HepG2 (cell line): ENCODE results near the gene FAF1. TPM values are rescaled to one million over a fixed set of nuclear protein-coding genes. Genes with fewer than 3 reads are reported as not detected.

ENCODE experiments used
- DRAP1 ChIP-seq: IDR thresholded peaks from 2 replicates; pipeline ENCODE4 v1.6.1; 2016; ENCODE audit warnings: missing genetic modification reagents, missing compliant biosample characterization
- GABPA ChIP-seq, 2 experiments: IDR thresholded peaks; 2 replicates each; pipeline ENCODE4 v1.6.1; 2011 to 2016; ENCODE audit warnings: low read depth in 2 of 2, low read length in 1 of 2, missing biosample characterization in 1 of 2, missing genetic modification characterization in 1 of 2
- HMG20B ChIP-seq: conservative IDR thresholded peaks from 2 replicates; pipeline ENCODE4 v1.6.1; 2016; ENCODE audit warnings: missing genetic modification reagents, missing compliant biosample characterization
- NCOR1 ChIP-seq: fragments of 200-600 bp; sonication (generic); IDR thresholded peaks from 2 replicates; pipeline ENCODE4 v1.7.0; 2017; ENCODE audit warnings: antibody characterized with exemption, low read length, borderline replicate concordance
- PATZ1 ChIP-seq: sonication (generic); formaldehyde crosslinking; IDR thresholded peaks from 2 replicates; pipeline ENCODE4 v1.4.0; 2020; ENCODE audit warnings: missing genetic modification reagents
- RXRA ChIP-seq: sonication (generic); formaldehyde crosslinking; IDR thresholded peaks from 2 replicates; pipeline ENCODE4 v1.5.1; 2020; ENCODE audit warnings: missing genetic modification reagents
- SMAD3 ChIP-seq: sonication (generic); formaldehyde crosslinking; IDR thresholded peaks from 2 replicates; pipeline ENCODE4 v1.4.0; 2020; ENCODE audit warnings: missing genetic modification reagents
- TCF7L2 ChIP-seq: IDR thresholded peaks from 2 replicates; pipeline ENCODE4 v1.6.1; 2011; ENCODE audit warnings: mild to moderate bottlenecking, low read depth, low read length, moderate library complexity
- THRA ChIP-seq: sonication (generic); formaldehyde crosslinking; IDR thresholded peaks from 2 replicates; pipeline ENCODE4 v1.4.0; 2020; ENCODE audit warnings: missing genetic modification reagents, borderline replicate concordance
- ZBTB40 ChIP-seq, 2 experiments: fragments of 450-650 bp in 1 of 2; sonication (generic) in 1 of 2; formaldehyde crosslinking in 1 of 2; IDR thresholded peaks; 2 replicates each; pipeline versions ENCODE4 v1.6.1 to v1.8.0; 2016 to 2022; ENCODE audit warnings: antibody characterized with exemption in 1 of 2, mild to moderate bottlenecking in 1 of 2, missing genetic modification reagents in 1 of 2
- ZNF432 ChIP-seq: sonication (generic); formaldehyde crosslinking; IDR thresholded peaks from 2 replicates; pipeline ENCODE4 v1.5.0; 2020; ENCODE audit warnings: missing genetic modification reagents, mild to moderate bottlenecking, borderline replicate concordance
- ZSCAN9 ChIP-seq: IDR thresholded peaks from 2 replicates; pipeline ENCODE4 v1.6.1; 2016; ENCODE audit warnings: borderline replicate concordance
- polyA plus RNA-seq, 8 experiments: library from polyadenylated mRNA; depleted of rRNA in 3 of 8; stranded (reverse) in 7 of 8; unstranded in 1 of 8; fragments of >200 nt; fragmentation: Illumina TruSeq in 4 of 8; extraction: Trizol in 4 of 8; gene quantifications; 2 replicates each; pipeline versions ENCODE4 v1.2.1 to v1.2.3, GENCODE V29; 2011 to 2016; ENCODE audit warnings: low read depth in 4 of 8, missing spikeins in 1 of 8, mixed read lengths in 1 of 8; ENCODE audit not compliant: insufficient read depth in 1 of 8
- total RNA-seq, 5 experiments: library from RNA; depleted of rRNA; stranded (reverse); fragments of >200 nt; fragmentation: Illumina TruSeq; extraction: Trizol; gene quantifications; 2 replicates each; pipeline ENCODE4 v1.2.3, GENCODE V29; 2016; ENCODE audit warnings: low read depth in 1 of 5

FAF1 gene
- total and polyA plus RNA-seq, 2 of the 13 experiments (the other 11 are each of a cell fraction or from before 2014, with no cell fraction given): 19.4 to 63.3 TPM

GRCh38 chr1:50959913-50960844 is at the start of gene FAF1 (continued):
- TF ChIP-seq ZBTB40 (IDR thresholded peaks at IDR 0.05): no peak
- 0 out of 2 replicates have a peak, but pooled peaks have one; percentile 13 for TF ChIP-seq ZBTB40 (CRISPR knock-in tag; IDR thresholded peaks at IDR 0.05)
- peak; percentile 37; the same call in 1 of the 2 replicates for TF ChIP-seq RXRA
- peak; percentile 54 for TF ChIP-seq DRAP1 (CRISPR knock-in tag)
- TF ChIP-seq THRA (CRISPR knock-in tag): peak; percentile 77
- peak; percentile 54; the same call in 1 of the 2 replicates for TF ChIP-seq PATZ1 (CRISPR knock-in tag)
- peak; percentile 2; the same call in 1 of the 2 replicates for TF ChIP-seq NCOR1
- 0 out of 2 replicates have a peak, but pooled peaks have one; percentile 50 for TF ChIP-seq HMG20B (CRISPR knock-in tag)
- TF ChIP-seq SMAD3 (CRISPR knock-in tag): peak; percentile 78; the same call in 1 of the 2 replicates
- TF ChIP-seq TCF7L2: no peak
- TF ChIP-seq ZSCAN9 (CRISPR knock-in tag): peak; percentile 60
- TF ChIP-seq GABPA (IDR thresholded peaks at IDR 0.05; ENCODE audit: low read depth, low read length): peak; percentile 60
- peak; percentile 69 for TF ChIP-seq GABPA (CRISPR knock-in tag; IDR thresholded peaks at IDR 0.05; ENCODE audit: low read depth)
- TF ChIP-seq ZNF432 (CRISPR knock-in tag): no peak
